HG02571 (cell line): ENCODE measurements around the gene ICE2.

Experiments used
- ATAC-seq: cut with Tn5 transposase; IDR thresholded peaks from one replicate; pipeline ENCODE4 v1.9.1; 2021; ENCODE audit warnings: mild to moderate bottlenecking, moderate library complexity; ENCODE audit not compliant: unreplicated experiment

ICE2 gene

GRCh38 chr15:60391722-60392315 lies 87.1 kb downstream of the ICE2 start:
- ATAC-seq: no peak

GRCh38 chr15:60390871-60391501 lies 88.0 kb downstream of the ICE2 start:
- no peak for ATAC-seq

- ATAC-seq: no peak
Measured at GRCh38 chr15:60390231-60390630, 88.7 kb downstream of the ICE2 start.

- ATAC-seq: peak; percentile 77
Measured at GRCh38 chr15:60389261-60390077, 89.5 kb downstream of the ICE2 start.

GRCh38 chr15:60387321-60387720 lies 91.6 kb downstream of the ICE2 start:
- no peak for ATAC-seq

- ATAC-seq: no peak
Measured at GRCh38 chr15:60386615-60387014, 92.3 kb downstream of the ICE2 start.

- no peak for ATAC-seq
Measured at GRCh38 chr15:60385620-60386552, 93.1 kb downstream of the ICE2 start.

GRCh38 chr15:60384526-60385126 lies 94.3 kb downstream of the ICE2 start:
- no peak for ATAC-seq

GRCh38 chr15:60384053-60384452 lies 94.9 kb downstream of the ICE2 start:
- no peak for ATAC-seq

GRCh38 chr15:60382773-60383674 lies 95.9 kb downstream of the ICE2 start:
- no peak for ATAC-seq

- no peak for ATAC-seq
Measured at GRCh38 chr15:60381148-60381788, 97.7 kb downstream of the ICE2 start.

GRCh38 chr15:60379525-60380274 lies 99.2 kb downstream of the ICE2 start:
- no peak for ATAC-seq

GRCh38 chr15:60379185-60379524 lies 99.8 kb downstream of the ICE2 start:
- no peak for ATAC-seq

GRCh38 chr15:60376677-60377095 lies 102.3 kb downstream of the ICE2 start:
- ATAC-seq: no peak

- no peak for ATAC-seq
Measured at GRCh38 chr15:60375306-60375705, 103.6 kb downstream of the ICE2 start.

- no peak for ATAC-seq
Measured at GRCh38 chr15:60374628-60375081, 104.3 kb downstream of the ICE2 start.

- no peak for ATAC-seq
Measured at GRCh38 chr15:60374209-60374608, 104.7 kb downstream of the ICE2 start.

- no peak for ATAC-seq
Measured at GRCh38 chr15:60373745-60374144, 105.2 kb downstream of the ICE2 start.
